GM23338 (cell line): Measurements from ENCODE around the gene ZFX. TPM values are rescaled to one million over a fixed set of nuclear protein-coding genes. Genes with fewer than 3 reads are reported as not detected.

Experiments
- ATAC-seq: fragments of 200-7000 bp; cut with Tn5 transposase; 3 replicates; pipeline ENCODE4 v1.9.1; 2020
- DNase-seq: peaks from one replicate; pipeline ENCODE4 v3.0.0-alpha.2; 2015; ENCODE audit warnings: low spot score
- H2AFZ ChIP-seq: fragments of 200-600 bp; sonication (generic); 2 replicates; pipeline ENCODE4 v1.8.0; 2016; ENCODE audit warnings: antibody characterized with exemption, mild to moderate bottlenecking, moderate library complexity
- H3F3A ChIP-seq: fragments of 200-600 bp; sonication (generic); replicated peaks from 2 replicates; pipeline ENCODE4 v1.8.0; 2017; ENCODE audit warnings: antibody characterized with exemption, mixed run types, low read depth
- H3K27ac ChIP-seq: fragments of 200-600 bp; sonication (generic); 2 replicates; pipeline ENCODE4 v1.6.1; 2016; ENCODE audit warnings: low read depth
- H3K27me3 ChIP-seq: fragments of 200-600 bp; sonication (generic); 2 replicates; pipeline ENCODE4 v1.8.0; 2016; ENCODE audit warnings: mild to moderate bottlenecking, mixed run types, moderate library complexity; ENCODE audit not compliant: insufficient read depth
- H3K36me3 ChIP-seq: fragments of 200-600 bp; sonication (generic); 2 replicates; pipeline ENCODE4 v1.8.0; 2016; ENCODE audit warnings: mild to moderate bottlenecking; ENCODE audit not compliant: insufficient read depth
- H3K4me1 ChIP-seq: fragments of 200-600 bp; sonication (generic); 2 replicates; pipeline ENCODE4 v1.8.0; 2016; ENCODE audit warnings: mild to moderate bottlenecking, moderate library complexity; ENCODE audit not compliant: insufficient read depth
- H3K4me2 ChIP-seq: fragments of 200-600 bp; sonication (generic); 2 replicates; pipeline ENCODE4 v1.7.1; 2017; ENCODE audit warnings: mixed run types
- H3K4me3 ChIP-seq: fragments of 200-600 bp; sonication (generic); 2 replicates; pipeline ENCODE4 v1.6.1; 2016; ENCODE audit warnings: mixed run types
- H3K79me2 ChIP-seq: fragments of 200-600 bp; sonication (generic); replicated peaks from 2 replicates; pipeline ENCODE4 v1.8.0; 2017; ENCODE audit warnings: mild to moderate bottlenecking; ENCODE audit not compliant: insufficient read depth
- H3K9me2 ChIP-seq: fragments of 200-600 bp; sonication (generic); 2 replicates; pipeline ENCODE4 v1.8.0; 2017; ENCODE audit not compliant: insufficient read depth
- H4K20me1 ChIP-seq: fragments of 200-600 bp; sonication (generic); replicated peaks from 2 replicates; pipeline ENCODE4 v1.8.0; 2017; ENCODE audit warnings: mild to moderate bottlenecking; ENCODE audit not compliant: insufficient read depth
- H3K27ac Mint-ChIP-seq: 2 replicates; pipeline ENCODE4 v1.8.0; 2020; ENCODE audit warnings: inconsistent platforms, mild to moderate bottlenecking, moderate library complexity, mixed read lengths
- H3K27me3 Mint-ChIP-seq: 3 replicates; pipeline ENCODE4 v1.8.0; 2022; ENCODE audit warnings: low read depth, mild to moderate bottlenecking, moderate library complexity, mixed read lengths, inconsistent platforms; ENCODE audit not compliant: insufficient read depth, poor library complexity
- H3K36me3 Mint-ChIP-seq: 3 replicates; pipeline ENCODE4 v1.8.0; 2021; ENCODE audit warnings: low read depth, mild to moderate bottlenecking, inconsistent platforms, moderate library complexity, mixed read lengths
- H3K4me1 Mint-ChIP-seq: 3 replicates; pipeline ENCODE4 v1.8.0; 2020; ENCODE audit warnings: mild to moderate bottlenecking, inconsistent platforms, mixed read lengths
- H3K4me3 Mint-ChIP-seq: 3 replicates; pipeline ENCODE4 v1.8.0; 2021; ENCODE audit warnings: moderate library complexity, mild to moderate bottlenecking, inconsistent platforms, mixed read lengths
- H3K9me3 Mint-ChIP-seq: 3 replicates; pipeline ENCODE4 v1.8.0; 2020; ENCODE audit warnings: moderate library complexity, mild to moderate bottlenecking, inconsistent platforms, mixed read lengths
- CREB1 ChIP-seq: fragments of 250-450 bp; sonication (Bioruptor Pico); IDR thresholded peaks from 2 replicates; pipeline ENCODE4 v1.5.0; 2020; ENCODE audit warnings: low read depth, mild to moderate bottlenecking, moderate library complexity
- ETS1 ChIP-seq: IDR thresholded peaks from 2 replicates; pipeline ENCODE4 v1.6.1; 2016; ENCODE audit warnings: antibody characterized with exemption
- EZH2 ChIP-seq: fragments of 200-600 bp; sonication (generic); IDR thresholded peaks from one replicate; pipeline ENCODE4 v1.8.0; 2017; ENCODE audit warnings: antibody characterized with exemption, mild to moderate bottlenecking, low read depth; ENCODE audit not compliant: unreplicated experiment
- EZH2phosphoT487 ChIP-seq: fragments of 200-600 bp; sonication (generic); IDR thresholded peaks from one replicate; pipeline ENCODE4 v1.8.1; 2018; ENCODE audit warnings: antibody characterized with exemption; ENCODE audit not compliant: unreplicated experiment
- JUNB ChIP-seq: IDR thresholded peaks from one replicate; pipeline ENCODE4 v1.6.1; 2016; ENCODE audit warnings: antibody characterized with exemption; ENCODE audit not compliant: unreplicated experiment
- ZNF114 ChIP-seq: fragments of 250-450 bp; sonication (Bioruptor Pico); IDR thresholded peaks from 2 replicates; pipeline ENCODE4 v1.5.0; 2020; ENCODE audit warnings: mild to moderate bottlenecking, moderate library complexity
- ZNF331 ChIP-seq: fragments of 250-450 bp; sonication (Bioruptor Pico); IDR thresholded peaks from 2 replicates; pipeline ENCODE4 v1.5.0; 2020; ENCODE audit warnings: low read depth, mild to moderate bottlenecking, moderate library complexity
- ZNF462 ChIP-seq: fragments of 250-450 bp; sonication (Bioruptor Pico); IDR thresholded peaks from 2 replicates; pipeline ENCODE4 v1.5.0; 2020; ENCODE audit warnings: mild to moderate bottlenecking, moderate library complexity
- polyA plus RNA-seq: library from polyadenylated mRNA; unstranded; fragments of >200 nt; fragmentation: Nextera tagmentation; extraction: Ambion mirVana; gene quantifications from 2 replicates; pipeline ENCODE4 v1.2.1, GENCODE V29; 2016
- total RNA-seq: library from RNA; depleted of rRNA; stranded (reverse); fragments of >200 nt; shearing (Covaris generic); gene quantifications from 2 replicates; pipeline ENCODE4 v1.2.3, GENCODE V29; 2014
- TF ChIP-seq, protein P1 (sequence below): IDR thresholded peaks from one replicate; pipeline ENCODE4 v1.6.1; 2018; ENCODE audit warnings: antibody characterized with exemption; ENCODE audit not compliant: unreplicated experiment

Gene ZFX
- total and polyA plus RNA-seq, 2 experiments from 2014 or later: 11.0 to 15.4 TPM

DNA sequence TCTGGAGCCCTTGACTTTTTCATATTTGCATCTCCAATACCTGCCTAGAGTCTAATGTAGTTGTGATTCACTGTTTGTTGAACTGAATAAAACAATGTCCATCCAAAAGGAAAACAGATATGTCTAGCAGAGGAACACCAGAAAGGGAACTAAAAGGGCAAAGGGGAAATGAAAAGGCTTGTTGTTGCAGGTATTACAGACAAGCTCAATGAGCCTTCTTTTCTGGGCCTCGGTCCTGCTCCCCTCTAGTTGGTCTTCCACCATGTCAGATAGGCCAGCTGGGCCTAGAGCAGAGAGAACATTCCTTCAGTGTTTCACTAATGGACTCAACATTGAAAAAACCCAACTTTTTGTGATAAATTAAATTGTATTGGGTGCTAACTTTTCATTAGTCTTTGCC lies 55.4 kb downstream of the ZFX start (continued):
- TF ChIP-seq, protein P1, sequence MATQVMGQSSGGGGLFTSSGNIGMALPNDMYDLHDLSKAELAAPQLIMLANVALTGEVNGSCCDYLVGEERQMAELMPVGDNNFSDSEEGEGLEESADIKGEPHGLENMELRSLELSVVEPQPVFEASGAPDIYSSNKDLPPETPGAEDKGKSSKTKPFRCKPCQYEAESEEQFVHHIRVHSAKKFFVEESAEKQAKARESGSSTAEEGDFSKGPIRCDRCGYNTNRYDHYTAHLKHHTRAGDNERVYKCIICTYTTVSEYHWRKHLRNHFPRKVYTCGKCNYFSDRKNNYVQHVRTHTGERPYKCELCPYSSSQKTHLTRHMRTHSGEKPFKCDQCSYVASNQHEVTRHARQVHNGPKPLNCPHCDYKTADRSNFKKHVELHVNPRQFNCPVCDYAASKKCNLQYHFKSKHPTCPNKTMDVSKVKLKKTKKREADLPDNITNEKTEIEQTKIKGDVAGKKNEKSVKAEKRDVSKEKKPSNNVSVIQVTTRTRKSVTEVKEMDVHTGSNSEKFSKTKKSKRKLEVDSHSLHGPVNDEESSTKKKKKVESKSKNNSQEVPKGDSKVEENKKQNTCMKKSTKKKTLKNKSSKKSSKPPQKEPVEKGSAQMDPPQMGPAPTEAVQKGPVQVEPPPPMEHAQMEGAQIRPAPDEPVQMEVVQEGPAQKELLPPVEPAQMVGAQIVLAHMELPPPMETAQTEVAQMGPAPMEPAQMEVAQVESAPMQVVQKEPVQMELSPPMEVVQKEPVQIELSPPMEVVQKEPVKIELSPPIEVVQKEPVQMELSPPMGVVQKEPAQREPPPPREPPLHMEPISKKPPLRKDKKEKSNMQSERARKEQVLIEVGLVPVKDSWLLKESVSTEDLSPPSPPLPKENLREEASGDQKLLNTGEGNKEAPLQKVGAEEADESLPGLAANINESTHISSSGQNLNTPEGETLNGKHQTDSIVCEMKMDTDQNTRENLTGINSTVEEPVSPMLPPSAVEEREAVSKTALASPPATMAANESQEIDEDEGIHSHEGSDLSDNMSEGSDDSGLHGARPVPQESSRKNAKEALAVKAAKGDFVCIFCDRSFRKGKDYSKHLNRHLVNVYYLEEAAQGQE: no peak
- TF ChIP-seq CREB1 (CRISPR knock-in tag) (no peak), EZH2phosphoT487 (no peak), JUNB (no peak), ZNF331 (CRISPR knock-in tag) (no peak), ETS1 (no peak)

- H3K79me2 ChIP-seq: peaks cover 22% of the 10 kb centered on the region
These were observed 58.3 kb downstream of the ZFX start for GRCh38 chrX:24207826-24208225.

More at GRCh38 chrX:24207826-24208225, 58.3 kb downstream of the ZFX start:
- Histone ChIP-seq H3K4me2 (no peak overlapping the region), H3K36me3 (no peaks in the 10 kb centered on the region), H3K4me3 (no peak overlapping the region), H3K27ac (no peak overlapping the region), H3F3A (no peaks in the 10 kb centered on the region), H3K27me3 (no peaks in the 10 kb centered on the region), H4K20me1 (no peaks in the 10 kb centered on the region), H2AFZ (no peak overlapping the region), H3K4me1 (no peaks in the 10 kb centered on the region), H3K9me2 (no peaks in the 10 kb centered on the region)
- Mint-ChIP-seq H3K27ac (no peak overlapping the region), H3K4me3 (no peak overlapping the region), H3K36me3 (peaks cover 31% of the 10 kb centered on the region), H3K9me3 (no peaks in the 10 kb centered on the region), H3K4me1 (peaks cover 8% of the 10 kb centered on the region), H3K27me3 (no peaks in the 10 kb centered on the region)
- ATAC-seq: no peak
- no peak for TF ChIP-seq EZH2
- no peak for TF ChIP-seq JUNB
- TF ChIP-seq ZNF114 (CRISPR knock-in tag): no peak
- TF ChIP-seq, protein P1: no peak
- no peak for TF ChIP-seq ZNF462 (CRISPR knock-in tag)
- TF ChIP-seq EZH2phosphoT487: no peak
- TF ChIP-seq CREB1 (CRISPR knock-in tag): no peak
- DNase-seq: no peak
